ENCODE data around the gene CTU2. TPM values are rescaled to one million over a fixed set of nuclear protein-coding genes. Genes with fewer than 3 reads are reported as not detected.

Gene CTU2
- total and polyA plus RNA-seq, 2 experiments from 2014 or later = 5.9 to 19.5 TPM

DNA sequence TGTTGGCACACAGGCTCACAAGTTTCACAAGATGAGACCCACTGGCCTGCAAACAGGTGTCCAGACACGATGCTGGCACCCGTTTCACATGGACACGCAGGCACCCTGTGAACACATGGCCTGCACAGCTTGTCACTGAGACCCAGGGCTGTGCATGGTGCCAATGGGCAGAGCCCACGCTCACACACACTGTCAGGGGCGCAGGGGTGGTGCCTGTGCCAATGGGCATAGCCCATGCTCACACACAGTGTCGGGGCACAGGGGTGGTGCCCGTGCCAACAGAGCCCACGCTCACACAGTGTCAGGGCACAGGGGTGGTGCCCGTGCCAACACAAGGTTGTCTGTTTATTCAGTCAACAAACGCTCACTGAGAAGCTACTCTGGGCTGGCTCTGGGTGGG, 29.3 kb downstream of the CTU2 start:
- DNase-seq (ENCODE audit: low spot score) = no peak
- H3K27ac ChIP-seq = no peak overlapping the region
- no peak overlapping the region for H2AFZ ChIP-seq
- H3K4me2 ChIP-seq = no peak overlapping the region
- no peaks in the 10 kb centered on the region for H4K20me1 ChIP-seq (ENCODE audit: insufficient read depth, poor library complexity, severe bottlenecking)
- H3K4me1 ChIP-seq (ENCODE audit: insufficient read depth) = no peaks in the 10 kb centered on the region
- TF ChIP-seq, protein P1, sequence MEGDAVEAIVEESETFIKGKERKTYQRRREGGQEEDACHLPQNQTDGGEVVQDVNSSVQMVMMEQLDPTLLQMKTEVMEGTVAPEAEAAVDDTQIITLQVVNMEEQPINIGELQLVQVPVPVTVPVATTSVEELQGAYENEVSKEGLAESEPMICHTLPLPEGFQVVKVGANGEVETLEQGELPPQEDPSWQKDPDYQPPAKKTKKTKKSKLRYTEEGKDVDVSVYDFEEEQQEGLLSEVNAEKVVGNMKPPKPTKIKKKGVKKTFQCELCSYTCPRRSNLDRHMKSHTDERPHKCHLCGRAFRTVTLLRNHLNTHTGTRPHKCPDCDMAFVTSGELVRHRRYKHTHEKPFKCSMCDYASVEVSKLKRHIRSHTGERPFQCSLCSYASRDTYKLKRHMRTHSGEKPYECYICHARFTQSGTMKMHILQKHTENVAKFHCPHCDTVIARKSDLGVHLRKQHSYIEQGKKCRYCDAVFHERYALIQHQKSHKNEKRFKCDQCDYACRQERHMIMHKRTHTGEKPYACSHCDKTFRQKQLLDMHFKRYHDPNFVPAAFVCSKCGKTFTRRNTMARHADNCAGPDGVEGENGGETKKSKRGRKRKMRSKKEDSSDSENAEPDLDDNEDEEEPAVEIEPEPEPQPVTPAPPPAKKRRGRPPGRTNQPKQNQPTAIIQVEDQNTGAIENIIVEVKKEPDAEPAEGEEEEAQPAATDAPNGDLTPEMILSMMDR (IDR thresholded peaks at IDR 0.05; ENCODE audit: poor library complexity) = no peak
- no peak for TF ChIP-seq EZH2phosphoT487 (IDR thresholded peaks at IDR 0.05; ENCODE audit: low read depth, severe bottlenecking, unreplicated experiment)
- TF ChIP-seq EZH2 (IDR thresholded peaks at IDR 0.05; ENCODE audit: borderline replicate concordance) = no peak
- no peaks in the 10 kb centered on the region for H3K9me2 ChIP-seq (replicated peaks; ENCODE audit: insufficient read depth)
- H3K9me3 ChIP-seq (ENCODE audit: low read depth) = no peaks in the 10 kb centered on the region
- H3K79me2 ChIP-seq = no peaks in the 10 kb centered on the region
- WGBS (ENCODE audit: low lambda C conversion rate, missing lambda C conversion rate) = 95% methylated on average over 10 of the region's 10 CpGs
- no peaks in the 10 kb centered on the region for H3K36me3 ChIP-seq (replicated peaks; ENCODE audit: insufficient read depth, low read depth)
- H3K4me3 ChIP-seq = no peak overlapping the region
- H3K27me3 ChIP-seq = no peaks in the 10 kb centered on the region

DNA sequence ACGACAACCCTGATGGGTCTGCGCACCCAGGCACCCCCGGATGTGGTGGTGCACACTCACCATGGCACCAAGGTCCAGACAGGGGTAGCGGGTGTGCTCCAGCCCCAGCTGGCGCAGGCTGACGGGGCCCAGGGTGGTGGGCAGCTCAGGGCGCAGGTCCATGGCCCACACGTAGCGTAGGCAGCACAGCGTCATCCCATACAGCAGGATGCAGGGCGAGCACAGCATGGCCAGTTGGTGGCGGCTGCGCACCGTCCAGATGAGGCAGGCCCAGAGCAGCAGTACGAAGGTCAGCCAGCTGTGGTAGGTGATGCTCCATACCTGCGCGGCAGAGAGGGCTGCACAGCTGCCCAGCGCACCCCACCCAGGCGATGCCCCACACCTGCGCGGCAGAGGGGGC, 29.8 kb downstream of the CTU2 start:
- no peaks in the 10 kb centered on the region for H3K9me2 ChIP-seq (replicated peaks; ENCODE audit: insufficient read depth)
- no peaks in the 10 kb centered on the region for H3K27me3 ChIP-seq
- no peak overlapping the region for H3K27ac ChIP-seq
- H3K9me3 ChIP-seq (ENCODE audit: low read depth) = no peaks in the 10 kb centered on the region
- no peak for DNase-seq (ENCODE audit: low spot score)
- H3K4me3 ChIP-seq = no peak overlapping the region
- no peaks in the 10 kb centered on the region for H3K36me3 ChIP-seq (replicated peaks; ENCODE audit: insufficient read depth, low read depth)
- WGBS (ENCODE audit: low lambda C conversion rate, missing lambda C conversion rate) = 94% methylated on average over 13 of the region's 21 CpGs
- H4K20me1 ChIP-seq (ENCODE audit: insufficient read depth, poor library complexity, severe bottlenecking) = no peaks in the 10 kb centered on the region
- H3K4me2 ChIP-seq = no peak overlapping the region
- H3K79me2 ChIP-seq = no peaks in the 10 kb centered on the region
- no peak for TF ChIP-seq EZH2 (IDR thresholded peaks at IDR 0.05; ENCODE audit: borderline replicate concordance)
- TF ChIP-seq, protein P1 (IDR thresholded peaks at IDR 0.05; ENCODE audit: poor library complexity) = no peak
- H3K4me1 ChIP-seq (ENCODE audit: insufficient read depth) = no peaks in the 10 kb centered on the region
- no peak overlapping the region for H2AFZ ChIP-seq

DNA sequence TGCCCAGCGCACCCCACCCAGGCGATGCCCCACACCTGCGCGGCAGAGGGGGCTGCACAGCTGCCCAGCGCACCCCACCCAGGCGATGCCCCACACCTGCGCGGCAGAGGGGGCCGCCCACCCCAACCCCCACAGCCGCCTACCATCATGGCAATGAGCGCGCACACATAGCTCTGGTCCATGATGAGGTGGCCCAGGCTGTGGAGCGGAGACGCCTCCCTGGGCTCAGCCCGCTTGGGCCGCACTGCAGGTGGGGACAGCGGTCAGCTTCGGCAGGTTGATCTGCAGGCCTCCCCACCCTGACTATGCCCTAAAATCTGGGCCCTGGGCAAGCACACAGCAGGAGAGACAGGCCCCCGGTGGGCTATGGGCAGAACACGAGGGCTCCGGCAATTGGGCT, 30.2 kb downstream of the CTU2 start:
- Histone ChIP-seq H3K36me3 (replicated peaks; ENCODE audit: insufficient read depth, low read depth) (no peaks in the 10 kb centered on the region), H3K4me2 (no peak overlapping the region), H3K27ac (no peak overlapping the region), H3K27me3 (no peaks in the 10 kb centered on the region), H2AFZ (no peak overlapping the region), H3K79me2 (no peaks in the 10 kb centered on the region), H3K4me3 (no peak overlapping the region), H4K20me1 (ENCODE audit: insufficient read depth, poor library complexity, severe bottlenecking) (no peaks in the 10 kb centered on the region), H3K9me3 (ENCODE audit: low read depth) (no peaks in the 10 kb centered on the region), H3K9me2 (replicated peaks; ENCODE audit: insufficient read depth) (no peaks in the 10 kb centered on the region), H3K4me1 (ENCODE audit: insufficient read depth) (no peaks in the 10 kb centered on the region)
- TF ChIP-seq EZH2 (IDR thresholded peaks at IDR 0.05; ENCODE audit: borderline replicate concordance) (no peak), EZH2phosphoT487 (IDR thresholded peaks at IDR 0.05; ENCODE audit: low read depth, severe bottlenecking, unreplicated experiment) (no peak)
- TF ChIP-seq, protein P1 (IDR thresholded peaks at IDR 0.05; ENCODE audit: poor library complexity) = no peak
- WGBS (ENCODE audit: low lambda C conversion rate, missing lambda C conversion rate) = 93% methylated on average over 11 of the region's 21 CpGs
- DNase-seq (ENCODE audit: low spot score) = no peak

Data from hepatocyte (in vitro differentiated cells).